ENCODE results near the gene ICAM2. TPM values are rescaled to one million over a fixed set of nuclear protein-coding genes. Genes with fewer than 3 reads are reported as not detected.

The ICAM2 gene
- total and polyA plus RNA-seq, 2 donors from 2014 or later, result 38.8 to 55.8 TPM

DNA sequence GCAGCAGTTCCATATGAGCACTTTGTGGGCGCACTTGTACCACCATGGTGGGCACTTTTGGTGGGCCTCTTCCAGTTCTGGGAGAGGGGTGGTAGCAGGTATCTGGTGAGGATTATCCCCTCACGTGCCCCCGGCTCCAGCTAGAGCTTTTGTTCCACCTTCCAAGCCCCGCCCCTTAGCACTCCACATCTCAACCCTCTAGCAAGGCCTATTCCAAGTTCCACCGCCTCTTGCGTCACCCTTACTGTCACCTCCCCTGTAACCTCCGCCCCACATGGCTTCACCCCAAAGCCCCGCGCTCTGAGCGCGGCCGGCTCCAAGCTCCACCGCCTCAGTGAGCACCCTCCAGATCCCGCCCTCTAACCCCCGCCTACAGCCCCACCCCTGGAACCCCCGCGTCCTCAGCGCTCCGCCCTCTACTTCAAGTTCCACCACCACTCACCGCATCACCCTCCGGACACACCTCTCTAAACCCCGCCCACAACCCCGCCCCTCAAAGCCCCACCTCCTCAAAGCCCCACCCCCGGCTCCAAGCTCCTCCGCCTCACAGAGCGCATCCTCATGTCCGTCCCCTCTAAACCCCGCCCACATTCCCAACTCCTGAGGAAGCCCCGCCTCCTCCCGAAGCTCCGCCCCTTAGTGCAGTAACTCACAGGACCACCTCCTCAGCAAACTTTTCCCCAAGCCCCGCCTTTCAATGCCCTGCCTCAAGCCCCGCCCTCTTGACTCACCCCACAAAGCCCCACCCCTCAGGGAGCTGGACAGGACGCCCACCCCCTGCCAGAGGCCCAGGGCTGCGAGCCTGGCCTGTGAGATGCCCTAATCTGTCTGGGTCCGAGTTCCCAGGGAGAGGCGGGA is 58.8 kb downstream of the ICAM2 start:
- H3K9ac ChIP-seq (ENCODE audit: low read length in 3 of 3), result no peak overlapping the region
- no peaks in the 10 kb centered on the region for H3K9me3 ChIP-seq (ENCODE audit: control insufficient read depth in 2 of 3, insufficient read depth in 1 of 3, low read length in 3 of 3)
- TF ChIP-seq, protein P1, sequence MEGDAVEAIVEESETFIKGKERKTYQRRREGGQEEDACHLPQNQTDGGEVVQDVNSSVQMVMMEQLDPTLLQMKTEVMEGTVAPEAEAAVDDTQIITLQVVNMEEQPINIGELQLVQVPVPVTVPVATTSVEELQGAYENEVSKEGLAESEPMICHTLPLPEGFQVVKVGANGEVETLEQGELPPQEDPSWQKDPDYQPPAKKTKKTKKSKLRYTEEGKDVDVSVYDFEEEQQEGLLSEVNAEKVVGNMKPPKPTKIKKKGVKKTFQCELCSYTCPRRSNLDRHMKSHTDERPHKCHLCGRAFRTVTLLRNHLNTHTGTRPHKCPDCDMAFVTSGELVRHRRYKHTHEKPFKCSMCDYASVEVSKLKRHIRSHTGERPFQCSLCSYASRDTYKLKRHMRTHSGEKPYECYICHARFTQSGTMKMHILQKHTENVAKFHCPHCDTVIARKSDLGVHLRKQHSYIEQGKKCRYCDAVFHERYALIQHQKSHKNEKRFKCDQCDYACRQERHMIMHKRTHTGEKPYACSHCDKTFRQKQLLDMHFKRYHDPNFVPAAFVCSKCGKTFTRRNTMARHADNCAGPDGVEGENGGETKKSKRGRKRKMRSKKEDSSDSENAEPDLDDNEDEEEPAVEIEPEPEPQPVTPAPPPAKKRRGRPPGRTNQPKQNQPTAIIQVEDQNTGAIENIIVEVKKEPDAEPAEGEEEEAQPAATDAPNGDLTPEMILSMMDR (IDR thresholded peaks at IDR 0.05; ENCODE audit: borderline replicate concordance, extremely low read depth, insufficient read depth), result no peak
- intact Hi-C loops (cut with DNase I), result no loop called here
- H3K4me3 ChIP-seq (ENCODE audit: low read length in 3 of 3), result no peak overlapping the region
- DNase-seq (peak; percentile 77 to 92 (median 82)), FAIRE-seq (no peak)
- peaks cover 0 to 6% (median 0%) of the 10 kb centered on the region in 3 donors for H3K4me1 ChIP-seq (ENCODE audit: control insufficient read depth in 2 of 3, insufficient read depth in 2 of 3, low read depth in 1 of 3, low read length in 3 of 3)
- no peaks in the 10 kb centered on the region for H3K27me3 ChIP-seq (ENCODE audit: control insufficient read depth, insufficient read depth, low read length)
- H3K36me3 ChIP-seq (ENCODE audit: control insufficient read depth in 2 of 3, insufficient read depth in 3 of 3, low read length in 3 of 3), result no peaks in the 10 kb centered on the region
- no peak overlapping the region for H3K27ac ChIP-seq (ENCODE audit: low read depth in 2 of 2, low read length in 2 of 2)

DNA sequence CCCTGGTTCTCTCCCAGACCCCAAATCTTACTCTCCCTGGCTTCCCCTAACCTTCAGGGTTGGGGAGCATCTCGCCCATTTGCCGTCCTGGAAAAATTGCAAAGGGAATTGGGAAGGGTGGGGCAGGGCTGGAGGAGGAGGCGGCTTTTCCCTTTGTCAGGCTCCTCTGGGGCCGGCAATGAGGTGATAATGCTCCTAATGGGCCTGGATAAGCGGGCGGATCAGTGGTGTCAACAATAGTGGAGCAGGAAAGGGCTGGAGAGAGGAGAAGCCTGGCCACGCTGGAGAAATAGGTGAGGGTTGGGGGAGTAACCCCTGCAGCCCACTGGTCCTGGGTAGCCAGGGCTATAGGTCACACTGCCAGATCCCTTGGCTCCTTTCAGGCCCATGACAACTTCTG is 60.0 kb downstream of the ICAM2 start:
- Histone ChIP-seq H3K4me3 (ENCODE audit: low read length in 3 of 3) (no peak overlapping the region), H3K9me3 (ENCODE audit: control insufficient read depth in 2 of 3, insufficient read depth in 1 of 3, low read length in 3 of 3) (no peaks in the 10 kb centered on the region), H3K9ac (ENCODE audit: low read length in 3 of 3) (no peak overlapping the region), H3K27ac (ENCODE audit: low read depth in 2 of 2, low read length in 2 of 2) (no peak overlapping the region), H3K4me1 (ENCODE audit: control insufficient read depth in 2 of 3, insufficient read depth in 2 of 3, low read depth in 1 of 3, low read length in 3 of 3) (peaks cover 0 to 6% (median 0%) of the 10 kb centered on the region in 3 donors), H3K36me3 (ENCODE audit: control insufficient read depth in 2 of 3, insufficient read depth in 3 of 3, low read length in 3 of 3) (no peaks in the 10 kb centered on the region), H3K27me3 (ENCODE audit: control insufficient read depth, insufficient read depth, low read length) (no peaks in the 10 kb centered on the region)
- TF ChIP-seq, protein P1 (IDR thresholded peaks at IDR 0.05; ENCODE audit: borderline replicate concordance, extremely low read depth, insufficient read depth), result no peak
- intact Hi-C loops (cut with DNase I), result no loop called here
- DNase-seq, result no peak
- no peak for FAIRE-seq

DNA sequence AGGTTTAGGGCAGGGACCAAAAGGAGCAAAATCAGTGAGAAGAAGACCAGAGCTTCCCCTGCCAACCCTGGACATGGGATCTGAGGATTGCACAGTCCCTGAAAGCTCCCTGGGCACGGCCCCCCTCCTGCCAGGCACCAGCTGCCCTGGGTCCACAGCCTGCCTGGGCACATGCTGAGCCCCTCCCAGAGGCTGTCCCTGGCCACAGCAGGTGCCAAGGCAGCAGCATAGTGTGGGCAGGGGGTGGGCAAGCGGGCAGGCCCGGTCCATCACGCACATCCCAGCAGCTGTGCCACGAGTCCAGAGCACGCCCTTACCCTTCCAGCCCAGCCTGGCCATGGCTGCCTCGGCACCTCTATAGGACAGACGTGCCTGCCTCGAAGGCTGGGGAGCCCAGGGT is 60.4 kb downstream of the ICAM2 start:
- Histone ChIP-seq H3K27me3 (ENCODE audit: control insufficient read depth, insufficient read depth, low read length) (no peaks in the 10 kb centered on the region), H3K9me3 (ENCODE audit: control insufficient read depth in 2 of 3, insufficient read depth in 1 of 3, low read length in 3 of 3) (no peaks in the 10 kb centered on the region), H3K27ac (ENCODE audit: low read depth in 2 of 2, low read length in 2 of 2) (no peak overlapping the region), H3K4me1 (ENCODE audit: control insufficient read depth in 2 of 3, insufficient read depth in 2 of 3, low read depth in 1 of 3, low read length in 3 of 3) (peaks cover 0 to 6% (median 0%) of the 10 kb centered on the region in 3 donors), H3K4me3 (ENCODE audit: low read length in 3 of 3) (no peak overlapping the region), H3K9ac (ENCODE audit: low read length in 3 of 3) (no peak overlapping the region), H3K36me3 (ENCODE audit: control insufficient read depth in 2 of 3, insufficient read depth in 3 of 3, low read length in 3 of 3) (no peaks in the 10 kb centered on the region)
- DNase-seq (no peak), FAIRE-seq (no peak)
- intact Hi-C loops (cut with DNase I), result no loop called here
- TF ChIP-seq, protein P1 (IDR thresholded peaks at IDR 0.05; ENCODE audit: borderline replicate concordance, extremely low read depth, insufficient read depth), result no peak

Data from kidney (tissue), 14 donors.